VCaP (cell line): ENCODE results near the gene IKZF5.

Experiments used
- H3K27ac ChIP-seq: fragments of 450-650 bp; 2 replicates; pipeline ENCODE4 v1.5.1; 2017
- TF ChIP-seq, protein P1 (sequence below): fragments of 450-650 bp; conservative IDR thresholded peaks from 2 replicates; pipeline ENCODE4 v1.5.1; 2017; ENCODE audit warnings: mild to moderate bottlenecking, moderate library complexity

The IKZF5 gene

GRCh38 chr10:123039632-123039930, 31.0 kb upstream of the IKZF5 start:
- TF ChIP-seq, protein P1, sequence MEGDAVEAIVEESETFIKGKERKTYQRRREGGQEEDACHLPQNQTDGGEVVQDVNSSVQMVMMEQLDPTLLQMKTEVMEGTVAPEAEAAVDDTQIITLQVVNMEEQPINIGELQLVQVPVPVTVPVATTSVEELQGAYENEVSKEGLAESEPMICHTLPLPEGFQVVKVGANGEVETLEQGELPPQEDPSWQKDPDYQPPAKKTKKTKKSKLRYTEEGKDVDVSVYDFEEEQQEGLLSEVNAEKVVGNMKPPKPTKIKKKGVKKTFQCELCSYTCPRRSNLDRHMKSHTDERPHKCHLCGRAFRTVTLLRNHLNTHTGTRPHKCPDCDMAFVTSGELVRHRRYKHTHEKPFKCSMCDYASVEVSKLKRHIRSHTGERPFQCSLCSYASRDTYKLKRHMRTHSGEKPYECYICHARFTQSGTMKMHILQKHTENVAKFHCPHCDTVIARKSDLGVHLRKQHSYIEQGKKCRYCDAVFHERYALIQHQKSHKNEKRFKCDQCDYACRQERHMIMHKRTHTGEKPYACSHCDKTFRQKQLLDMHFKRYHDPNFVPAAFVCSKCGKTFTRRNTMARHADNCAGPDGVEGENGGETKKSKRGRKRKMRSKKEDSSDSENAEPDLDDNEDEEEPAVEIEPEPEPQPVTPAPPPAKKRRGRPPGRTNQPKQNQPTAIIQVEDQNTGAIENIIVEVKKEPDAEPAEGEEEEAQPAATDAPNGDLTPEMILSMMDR, result no peak
- no peak overlapping the region for H3K27ac ChIP-seq

DNA sequence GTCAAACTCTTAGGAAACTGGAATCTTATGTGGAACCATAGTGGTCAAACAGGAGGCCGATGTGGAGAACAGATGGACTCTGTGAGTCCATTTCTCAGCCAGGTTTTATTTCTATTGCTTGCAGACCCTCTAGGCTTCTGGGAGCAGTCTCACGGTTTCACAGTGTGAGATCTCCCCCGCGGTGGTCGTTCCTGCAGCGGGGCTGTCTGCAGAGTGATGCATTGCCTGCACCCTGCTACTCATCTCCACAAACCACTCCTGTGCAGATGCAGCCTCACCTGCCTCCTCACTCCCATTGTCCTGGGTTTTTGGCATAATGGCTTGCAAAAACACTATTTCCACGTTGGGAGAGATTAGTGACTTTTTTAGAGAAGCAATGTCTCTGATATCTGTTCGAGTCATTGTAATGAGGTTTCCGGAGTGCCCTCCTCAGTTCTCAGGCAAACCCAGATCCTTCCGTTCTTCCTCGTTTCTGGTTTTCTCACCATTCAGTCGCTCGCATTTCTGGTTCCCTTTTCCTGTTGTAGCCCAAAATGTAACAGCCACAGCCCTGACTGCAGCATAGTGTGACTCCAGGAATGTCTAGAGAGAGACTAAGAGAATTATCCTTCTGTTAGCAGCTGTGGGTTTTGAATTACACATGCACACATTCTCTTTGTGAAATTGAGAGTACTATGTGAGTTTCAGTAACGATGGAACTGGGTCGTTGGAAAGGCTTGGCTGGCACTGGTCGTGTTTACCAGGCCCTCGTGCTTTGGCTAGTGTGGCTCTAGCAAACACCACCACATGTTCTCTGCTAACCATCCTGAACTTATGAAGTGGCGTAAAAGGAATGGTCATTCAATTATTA, 30.4 kb upstream of the IKZF5 start:
- TF ChIP-seq, protein P1, result no peak
- no peak overlapping the region for H3K27ac ChIP-seq

DNA sequence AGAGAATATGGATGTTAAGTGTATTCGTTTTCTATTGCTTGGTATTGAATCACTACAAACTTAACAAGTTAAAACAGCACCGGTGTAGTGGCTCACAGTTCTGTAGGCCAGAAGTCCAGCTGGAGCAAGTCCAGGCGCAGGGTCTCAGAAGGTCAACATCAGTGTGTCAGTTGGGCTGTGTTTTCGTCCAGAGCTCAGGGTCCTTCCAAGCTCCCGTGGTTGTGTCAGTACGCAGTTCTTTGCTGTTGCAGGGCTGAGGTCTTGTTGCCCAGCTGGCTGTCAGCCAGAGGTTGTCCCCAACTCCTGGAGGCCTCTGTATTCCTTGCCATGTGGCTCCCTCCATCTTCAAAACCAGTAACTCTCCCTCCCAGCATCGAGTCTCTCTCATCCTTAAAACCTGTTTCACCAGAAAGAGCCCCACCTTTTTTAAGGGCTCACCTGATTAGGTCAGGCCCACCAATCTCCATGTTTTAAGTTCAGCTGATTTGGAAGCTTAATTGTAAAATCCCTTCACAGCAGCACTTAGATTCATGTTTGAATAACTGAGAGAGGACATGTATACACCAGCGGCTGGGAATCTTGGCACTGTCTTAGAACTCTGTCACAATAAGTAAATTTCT, 27.0 kb upstream of the IKZF5 start:
- TF ChIP-seq, protein P1, result no peak
- H3K27ac ChIP-seq, result no peak overlapping the region

DNA sequence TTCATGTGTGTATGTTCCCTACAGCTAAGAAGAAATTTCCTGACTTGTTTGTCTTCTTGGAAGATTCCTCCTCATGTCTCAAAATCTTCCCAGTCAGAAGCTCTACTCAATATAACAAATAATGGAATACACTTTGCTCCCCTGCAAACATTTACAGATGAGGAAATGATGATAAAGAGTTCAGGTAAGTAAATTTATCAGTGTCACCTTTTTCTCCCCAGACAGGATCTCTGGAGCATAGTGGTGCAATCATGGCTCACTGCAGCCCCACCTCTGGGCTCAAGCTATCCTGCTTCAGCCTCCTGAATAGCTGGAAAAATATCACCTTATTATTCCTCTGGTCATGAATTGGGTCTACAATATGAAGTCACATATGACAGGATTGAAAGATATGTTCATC, 25.7 kb upstream of the IKZF5 start:
- TF ChIP-seq, protein P1, result no peak
- H3K27ac ChIP-seq, result no peak overlapping the region

DNA sequence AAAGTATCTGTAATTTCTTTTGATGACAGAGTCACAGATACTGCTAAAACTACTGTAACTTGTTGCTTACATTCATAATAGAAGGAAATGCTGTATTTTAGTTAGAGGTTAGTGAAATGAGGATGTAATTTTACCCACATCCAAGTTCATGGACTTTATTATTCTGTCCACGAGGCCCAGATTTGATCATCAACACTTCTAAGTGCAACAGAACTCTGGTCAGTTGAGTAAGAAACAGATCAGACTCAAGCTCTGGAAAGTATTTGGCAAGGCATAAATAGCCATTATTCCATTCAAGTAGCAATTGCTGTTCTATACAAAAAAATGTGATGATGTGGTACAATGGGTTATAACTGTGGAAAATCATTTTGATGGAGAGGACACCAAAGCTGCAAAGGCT, 22.5 kb upstream of the IKZF5 start:
- no peak overlapping the region for H3K27ac ChIP-seq
- TF ChIP-seq, protein P1, result no peak

GRCh38 chr10:123027861-123028260, 19.3 kb upstream of the IKZF5 start:
- TF ChIP-seq, protein P1, result no peak
- H3K27ac ChIP-seq, result no peak overlapping the region

GRCh38 chr10:123026302-123026701, 17.7 kb upstream of the IKZF5 start:
- TF ChIP-seq, protein P1, result no peak
- no peak overlapping the region for H3K27ac ChIP-seq
